ENCODE data around the gene TEX48. TPM values are rescaled to one million over a fixed set of nuclear protein-coding genes. Genes with fewer than 3 reads are reported as not detected.

Gene TEX48
- total RNA-seq, 1 experiment from 2014 or later = not detected

DNA sequence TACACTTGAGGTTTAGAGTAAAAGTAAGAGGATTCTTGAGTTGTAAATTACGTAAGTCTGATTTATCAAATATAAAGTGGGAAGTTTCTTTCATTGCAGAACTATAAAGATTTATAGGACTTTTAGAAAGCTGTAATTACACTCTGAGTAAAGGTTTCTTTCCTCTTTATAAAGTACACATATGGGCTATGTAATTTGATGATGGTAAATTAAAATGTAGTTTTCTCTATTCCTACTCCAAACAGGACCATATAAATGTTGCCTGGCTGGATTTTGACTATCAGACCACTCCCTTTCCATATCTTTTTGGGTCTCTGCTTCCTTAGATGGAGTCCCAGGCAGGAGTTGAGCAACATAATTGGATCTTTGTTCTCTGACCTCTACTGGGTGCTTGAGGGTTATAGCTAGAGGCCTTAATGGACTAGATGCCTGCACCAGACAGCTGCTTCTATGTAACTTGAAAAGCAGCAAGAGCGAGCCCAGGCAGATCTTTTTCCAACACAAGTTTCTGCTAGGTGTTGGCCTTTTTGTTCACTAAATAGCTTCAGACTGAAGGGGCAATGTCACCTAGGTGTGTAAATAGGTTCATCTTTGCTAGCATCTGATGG lies 11.4 kb upstream of the TEX48 start:
- TF ChIP-seq CTCF (IDR thresholded peaks at IDR 0.05) (no peak), SIN3A (IDR thresholded peaks at IDR 0.05; ENCODE audit: borderline replicate concordance, insufficient read depth, low read depth, low read length) (no peak), POLR2AphosphoS5 (IDR thresholded peaks at IDR 0.05; ENCODE audit: low read depth, low read length) (no peak), TCF7L2 (IDR thresholded peaks at IDR 0.05; ENCODE audit: low read depth, low read length) (no peak)
- TF ChIP-seq, protein P1, sequence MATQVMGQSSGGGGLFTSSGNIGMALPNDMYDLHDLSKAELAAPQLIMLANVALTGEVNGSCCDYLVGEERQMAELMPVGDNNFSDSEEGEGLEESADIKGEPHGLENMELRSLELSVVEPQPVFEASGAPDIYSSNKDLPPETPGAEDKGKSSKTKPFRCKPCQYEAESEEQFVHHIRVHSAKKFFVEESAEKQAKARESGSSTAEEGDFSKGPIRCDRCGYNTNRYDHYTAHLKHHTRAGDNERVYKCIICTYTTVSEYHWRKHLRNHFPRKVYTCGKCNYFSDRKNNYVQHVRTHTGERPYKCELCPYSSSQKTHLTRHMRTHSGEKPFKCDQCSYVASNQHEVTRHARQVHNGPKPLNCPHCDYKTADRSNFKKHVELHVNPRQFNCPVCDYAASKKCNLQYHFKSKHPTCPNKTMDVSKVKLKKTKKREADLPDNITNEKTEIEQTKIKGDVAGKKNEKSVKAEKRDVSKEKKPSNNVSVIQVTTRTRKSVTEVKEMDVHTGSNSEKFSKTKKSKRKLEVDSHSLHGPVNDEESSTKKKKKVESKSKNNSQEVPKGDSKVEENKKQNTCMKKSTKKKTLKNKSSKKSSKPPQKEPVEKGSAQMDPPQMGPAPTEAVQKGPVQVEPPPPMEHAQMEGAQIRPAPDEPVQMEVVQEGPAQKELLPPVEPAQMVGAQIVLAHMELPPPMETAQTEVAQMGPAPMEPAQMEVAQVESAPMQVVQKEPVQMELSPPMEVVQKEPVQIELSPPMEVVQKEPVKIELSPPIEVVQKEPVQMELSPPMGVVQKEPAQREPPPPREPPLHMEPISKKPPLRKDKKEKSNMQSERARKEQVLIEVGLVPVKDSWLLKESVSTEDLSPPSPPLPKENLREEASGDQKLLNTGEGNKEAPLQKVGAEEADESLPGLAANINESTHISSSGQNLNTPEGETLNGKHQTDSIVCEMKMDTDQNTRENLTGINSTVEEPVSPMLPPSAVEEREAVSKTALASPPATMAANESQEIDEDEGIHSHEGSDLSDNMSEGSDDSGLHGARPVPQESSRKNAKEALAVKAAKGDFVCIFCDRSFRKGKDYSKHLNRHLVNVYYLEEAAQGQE (IDR thresholded peaks at IDR 0.05; ENCODE audit: insufficient read depth in 1 of 2, low read depth in 2 of 2, low read length in 1 of 2) = no peak
- in situ Hi-C loops (cut with HindIII; ENCODE audit: low pct_unique_long_range_greater_than_20kb, low sequenced_read_pairs) = no loop called here

GRCh38 chr9:114691956-114692295 lies 9.9 kb upstream of the TEX48 start:
- Histone ChIP-seq H3K4me3 (ENCODE audit: low read depth in 2 of 2, low read length in 2 of 2) (no peak overlapping the region), H3K27me3 (ENCODE audit: control insufficient read depth, insufficient read depth, low read length) (no peaks in the 10 kb centered on the region), H3K4me1 (ENCODE audit: control insufficient read depth, insufficient read depth, low read length) (no peaks in the 10 kb centered on the region), H3K27ac (ENCODE audit: low read length) (no peak overlapping the region), H3K36me3 (ENCODE audit: control insufficient read depth, insufficient read depth, low read length) (no peaks in the 10 kb centered on the region), H3K9me3 (ENCODE audit: control insufficient read depth, insufficient read depth, low read depth, low read length) (no peaks in the 10 kb centered on the region)
- in situ Hi-C loops (cut with HindIII; ENCODE audit: low pct_unique_long_range_greater_than_20kb, low sequenced_read_pairs) = no loop called here
- BruUV-seq (replicated peaks) = no TSS peak
- TF ChIP-seq, protein P1 (IDR thresholded peaks at IDR 0.05; ENCODE audit: insufficient read depth in 1 of 2, low read depth in 2 of 2, low read length in 1 of 2) = no peak
- TF ChIP-seq SIN3A (IDR thresholded peaks at IDR 0.05; ENCODE audit: borderline replicate concordance, insufficient read depth, low read depth, low read length) = no peak
- no peak for TF ChIP-seq POLR2AphosphoS5 (IDR thresholded peaks at IDR 0.05; ENCODE audit: low read depth, low read length)
- no peak for TF ChIP-seq CTCF (IDR thresholded peaks at IDR 0.05)
- TF ChIP-seq TCF7L2 (IDR thresholded peaks at IDR 0.05; ENCODE audit: low read depth, low read length) = no peak
- ATAC-seq = no peak
- DNase-seq (ENCODE audit: low read depth, low spot score) = no peak
- CTCF ChIA-PET = no interaction called here
- POLR2A ChIA-PET = no interaction called here
- intact Hi-C loops (cut with micrococcal nuclease; ENCODE audit: unreplicated experiment) = no loop called here

More for the DNA sequence above, 11.4 kb upstream of the TEX48 start:
- POLR2A ChIA-PET = no interaction called here
- Histone ChIP-seq H3K27me3 (ENCODE audit: control insufficient read depth, insufficient read depth, low read length) (no peaks in the 10 kb centered on the region), H3K36me3 (ENCODE audit: control insufficient read depth, insufficient read depth, low read length) (no peaks in the 10 kb centered on the region), H3K9me3 (ENCODE audit: control insufficient read depth, insufficient read depth, low read depth, low read length) (no peaks in the 10 kb centered on the region), H3K27ac (ENCODE audit: low read length) (no peak overlapping the region), H3K4me3 (ENCODE audit: low read depth in 2 of 2, low read length in 2 of 2) (no peak overlapping the region), H3K4me1 (ENCODE audit: control insufficient read depth, insufficient read depth, low read length) (no peaks in the 10 kb centered on the region)
- ATAC-seq = no peak
- CTCF ChIA-PET = no interaction called here
- intact Hi-C loops (cut with micrococcal nuclease; ENCODE audit: unreplicated experiment) = no loop called here
- BruUV-seq (replicated peaks) = no TSS peak
- DNase-seq (ENCODE audit: low read depth, low spot score) = no peak
